Measurements from ENCODE around the gene HMCN2. TPM values are rescaled to one million over a fixed set of nuclear protein-coding genes. Genes with fewer than 3 reads are reported as not detected.

Gene HMCN2
- total RNA-seq, 1 donor, result under 0.01 TPM

GRCh38 chr9:130333712-130334062, 68.1 kb downstream of the HMCN2 start:
- Histone ChIP-seq H2AFZ (ENCODE audit: low read length) (no peak overlapping the region), H3K79me2 (ENCODE audit: insufficient read depth, low read length) (no peaks in the 10 kb centered on the region)

GRCh38 chr9:130334915-130335314, 69.4 kb downstream of the HMCN2 start:
- no peaks in the 10 kb centered on the region for H3K36me3 ChIP-seq (ENCODE audit: insufficient read depth, low read length)
- no peaks in the 10 kb centered on the region for H3K79me2 ChIP-seq (ENCODE audit: insufficient read depth, low read length)
- peaks cover 4% of the 10 kb centered on the region for H4K20me1 ChIP-seq (ENCODE audit: insufficient read depth, low read length)
- no peak for DNase-seq (ENCODE audit: insufficient read length, low spot score, missing footprints)
- H3K4me2 ChIP-seq (ENCODE audit: insufficient read depth, low read length), result no peak overlapping the region
- no peak overlapping the region for H2AFZ ChIP-seq (ENCODE audit: low read length)
- peaks cover 23% of the 10 kb centered on the region for H3K27me3 ChIP-seq (ENCODE audit: insufficient read depth, low read length)
- no peaks in the 10 kb centered on the region for H3K4me1 ChIP-seq (ENCODE audit: insufficient read depth, low read length)
- TF ChIP-seq, protein P1, sequence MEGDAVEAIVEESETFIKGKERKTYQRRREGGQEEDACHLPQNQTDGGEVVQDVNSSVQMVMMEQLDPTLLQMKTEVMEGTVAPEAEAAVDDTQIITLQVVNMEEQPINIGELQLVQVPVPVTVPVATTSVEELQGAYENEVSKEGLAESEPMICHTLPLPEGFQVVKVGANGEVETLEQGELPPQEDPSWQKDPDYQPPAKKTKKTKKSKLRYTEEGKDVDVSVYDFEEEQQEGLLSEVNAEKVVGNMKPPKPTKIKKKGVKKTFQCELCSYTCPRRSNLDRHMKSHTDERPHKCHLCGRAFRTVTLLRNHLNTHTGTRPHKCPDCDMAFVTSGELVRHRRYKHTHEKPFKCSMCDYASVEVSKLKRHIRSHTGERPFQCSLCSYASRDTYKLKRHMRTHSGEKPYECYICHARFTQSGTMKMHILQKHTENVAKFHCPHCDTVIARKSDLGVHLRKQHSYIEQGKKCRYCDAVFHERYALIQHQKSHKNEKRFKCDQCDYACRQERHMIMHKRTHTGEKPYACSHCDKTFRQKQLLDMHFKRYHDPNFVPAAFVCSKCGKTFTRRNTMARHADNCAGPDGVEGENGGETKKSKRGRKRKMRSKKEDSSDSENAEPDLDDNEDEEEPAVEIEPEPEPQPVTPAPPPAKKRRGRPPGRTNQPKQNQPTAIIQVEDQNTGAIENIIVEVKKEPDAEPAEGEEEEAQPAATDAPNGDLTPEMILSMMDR (IDR thresholded peaks at IDR 0.05; ENCODE audit: extremely low read depth, low read depth, low read length), result no peak
- H3K9me3 ChIP-seq (ENCODE audit: low read depth, low read length), result no peaks in the 10 kb centered on the region
- no peak overlapping the region for H3K4me3 ChIP-seq (ENCODE audit: insufficient read depth, low read length)
- no peak overlapping the region for H3K27ac ChIP-seq (ENCODE audit: low read depth, low read length)

More at GRCh38 chr9:130333712-130334062, 68.1 kb downstream of the HMCN2 start:
- H3K27me3 ChIP-seq (ENCODE audit: insufficient read depth, low read length), result peaks cover 32% of the 10 kb centered on the region
- no peak overlapping the region for H3K27ac ChIP-seq (ENCODE audit: low read depth, low read length)
- H3K4me2 ChIP-seq (ENCODE audit: insufficient read depth, low read length), result no peak overlapping the region
- no peaks in the 10 kb centered on the region for H3K9me3 ChIP-seq (ENCODE audit: low read depth, low read length)
- H3K4me1 ChIP-seq (ENCODE audit: insufficient read depth, low read length), result peaks cover under 1% of the 10 kb centered on the region
- TF ChIP-seq, protein P1 (IDR thresholded peaks at IDR 0.05; ENCODE audit: extremely low read depth, low read depth, low read length), result no peak
- no peak for DNase-seq (ENCODE audit: insufficient read length, low spot score, missing footprints)
- peaks cover 4% of the 10 kb centered on the region for H4K20me1 ChIP-seq (ENCODE audit: insufficient read depth, low read length)
- H3K4me3 ChIP-seq (ENCODE audit: insufficient read depth, low read length), result no peak overlapping the region
- no peaks in the 10 kb centered on the region for H3K36me3 ChIP-seq (ENCODE audit: insufficient read depth, low read length)

DNA sequence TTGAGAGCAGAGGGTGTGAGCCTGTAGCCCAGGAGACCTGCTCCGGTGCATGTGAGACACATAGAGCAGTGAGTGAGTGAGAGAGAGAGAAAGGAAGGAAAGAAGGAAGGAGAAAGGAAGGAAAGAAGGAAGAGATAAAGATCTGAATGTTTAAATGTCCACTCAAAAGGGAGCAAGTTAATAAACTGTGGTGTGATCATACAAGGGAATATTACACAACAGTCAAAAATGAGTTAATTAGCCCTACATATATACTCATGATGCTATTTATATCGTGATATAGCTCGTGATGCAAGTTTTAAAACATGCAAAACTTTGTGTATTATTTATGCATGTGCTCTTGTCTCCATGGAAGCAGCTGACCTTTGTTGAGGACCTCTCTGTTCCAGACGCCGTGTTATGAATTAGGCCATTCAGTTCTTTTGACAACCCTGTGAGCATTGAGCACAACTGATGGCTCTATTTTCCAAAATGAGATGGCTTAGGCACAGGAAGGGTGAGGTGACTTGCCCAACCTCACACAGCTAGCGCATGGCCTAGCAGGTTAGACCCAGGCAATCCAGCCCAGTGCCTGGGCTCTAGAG, 70.6 kb downstream of the HMCN2 start:
- TF ChIP-seq, protein P1 (IDR thresholded peaks at IDR 0.05; ENCODE audit: extremely low read depth, low read depth, low read length), result no peak
- H3K27ac ChIP-seq (ENCODE audit: low read depth, low read length), result no peak overlapping the region
- no peaks in the 10 kb centered on the region for H3K36me3 ChIP-seq (ENCODE audit: insufficient read depth, low read length)
- H4K20me1 ChIP-seq (ENCODE audit: insufficient read depth, low read length), result peaks cover 4% of the 10 kb centered on the region
- H3K9me3 ChIP-seq (ENCODE audit: low read depth, low read length), result no peaks in the 10 kb centered on the region
- no peaks in the 10 kb centered on the region for H3K79me2 ChIP-seq (ENCODE audit: insufficient read depth, low read length)
- H3K4me3 ChIP-seq (ENCODE audit: insufficient read depth, low read length), result no peak overlapping the region
- no peaks in the 10 kb centered on the region for H3K4me1 ChIP-seq (ENCODE audit: insufficient read depth, low read length)
- no peak overlapping the region for H3K4me2 ChIP-seq (ENCODE audit: insufficient read depth, low read length)
- peaks cover 12% of the 10 kb centered on the region for H3K27me3 ChIP-seq (ENCODE audit: insufficient read depth, low read length)
- H2AFZ ChIP-seq (ENCODE audit: low read length), result no peak overlapping the region
- DNase-seq (ENCODE audit: insufficient read length, low spot score, missing footprints), result no peak

GRCh38 chr9:130336885-130337284, 71.3 kb downstream of the HMCN2 start:
- Histone ChIP-seq H4K20me1 (ENCODE audit: insufficient read depth, low read length) (peaks cover 4% of the 10 kb centered on the region), H3K4me3 (ENCODE audit: insufficient read depth, low read length) (no peak overlapping the region), H3K27ac (ENCODE audit: low read depth, low read length) (no peak overlapping the region), H3K27me3 (ENCODE audit: insufficient read depth, low read length) (peaks cover 12% of the 10 kb centered on the region), H3K9me3 (ENCODE audit: low read depth, low read length) (no peaks in the 10 kb centered on the region), H3K4me2 (ENCODE audit: insufficient read depth, low read length) (no peak overlapping the region), H2AFZ (ENCODE audit: low read length) (no peak overlapping the region), H3K36me3 (ENCODE audit: insufficient read depth, low read length) (no peaks in the 10 kb centered on the region), H3K79me2 (ENCODE audit: insufficient read depth, low read length) (no peaks in the 10 kb centered on the region), H3K4me1 (ENCODE audit: insufficient read depth, low read length) (no peaks in the 10 kb centered on the region)
- DNase-seq (ENCODE audit: insufficient read length, low spot score, missing footprints), result no peak
- TF ChIP-seq, protein P1 (IDR thresholded peaks at IDR 0.05; ENCODE audit: extremely low read depth, low read depth, low read length), result no peak
